ENCODE data around the gene DNAJB6.

The DNAJB6 gene

DNA sequence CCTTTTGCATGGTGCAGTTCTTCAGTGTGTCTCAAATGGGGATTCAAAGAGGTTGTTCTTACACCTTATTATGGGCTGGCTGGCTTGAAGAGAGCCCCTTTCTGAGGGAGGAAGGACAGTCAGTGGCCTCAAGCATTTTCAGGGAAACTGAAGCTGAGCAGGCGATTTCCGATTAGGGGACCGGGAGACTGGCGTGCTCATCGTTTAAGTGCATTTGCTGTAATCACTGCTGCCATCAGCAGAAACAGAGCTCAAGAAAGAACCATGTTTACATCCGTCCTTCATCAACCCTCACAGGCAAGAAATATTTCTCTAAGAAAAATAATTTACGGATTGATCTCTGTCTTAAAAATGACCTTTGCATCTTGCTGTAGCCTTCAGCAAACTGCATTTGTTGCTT, 32.2 kb downstream of the DNAJB6 start:
- Histone ChIP-seq H3K27ac (no peak overlapping the region), H3K9me3 (no peaks in the 10 kb centered on the region), H3K27me3 (no peaks in the 10 kb centered on the region), H3K36me3 (peaks cover 70 to 98% (median 92%) of the 10 kb centered on the region in 3 donors), H3K4me1 (no peaks in the 10 kb centered on the region), H3K4me3 (no peak overlapping the region)
- intact Hi-C loops (cut with DNase I; ENCODE audit: low total_unique reads), result no loop called here
- DNase-seq, result no peak
- TF ChIP-seq, protein P1, sequence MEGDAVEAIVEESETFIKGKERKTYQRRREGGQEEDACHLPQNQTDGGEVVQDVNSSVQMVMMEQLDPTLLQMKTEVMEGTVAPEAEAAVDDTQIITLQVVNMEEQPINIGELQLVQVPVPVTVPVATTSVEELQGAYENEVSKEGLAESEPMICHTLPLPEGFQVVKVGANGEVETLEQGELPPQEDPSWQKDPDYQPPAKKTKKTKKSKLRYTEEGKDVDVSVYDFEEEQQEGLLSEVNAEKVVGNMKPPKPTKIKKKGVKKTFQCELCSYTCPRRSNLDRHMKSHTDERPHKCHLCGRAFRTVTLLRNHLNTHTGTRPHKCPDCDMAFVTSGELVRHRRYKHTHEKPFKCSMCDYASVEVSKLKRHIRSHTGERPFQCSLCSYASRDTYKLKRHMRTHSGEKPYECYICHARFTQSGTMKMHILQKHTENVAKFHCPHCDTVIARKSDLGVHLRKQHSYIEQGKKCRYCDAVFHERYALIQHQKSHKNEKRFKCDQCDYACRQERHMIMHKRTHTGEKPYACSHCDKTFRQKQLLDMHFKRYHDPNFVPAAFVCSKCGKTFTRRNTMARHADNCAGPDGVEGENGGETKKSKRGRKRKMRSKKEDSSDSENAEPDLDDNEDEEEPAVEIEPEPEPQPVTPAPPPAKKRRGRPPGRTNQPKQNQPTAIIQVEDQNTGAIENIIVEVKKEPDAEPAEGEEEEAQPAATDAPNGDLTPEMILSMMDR (IDR thresholded peaks at IDR 0.05), result no peak

DNA sequence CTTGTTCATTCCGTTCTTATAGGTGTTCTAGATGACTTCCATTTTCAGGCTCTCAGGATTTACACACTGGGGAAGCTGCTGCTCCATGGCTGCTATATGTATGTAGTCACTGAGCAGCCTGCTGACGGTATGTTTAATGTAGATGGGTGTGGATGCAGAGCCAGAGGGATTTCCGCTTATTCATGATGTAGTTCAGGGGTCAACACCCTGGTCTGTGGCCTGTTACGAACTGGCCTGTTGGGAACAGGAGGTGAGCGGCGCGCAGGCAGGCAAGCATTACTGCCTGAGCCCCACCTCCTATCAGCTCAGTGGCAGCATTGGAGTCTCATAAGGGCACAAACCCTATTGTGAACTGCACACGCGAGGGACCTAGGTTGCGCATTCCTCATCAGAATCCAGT, 33.9 kb downstream of the DNAJB6 start:
- no peaks in the 10 kb centered on the region for H3K9me3 ChIP-seq
- no peak overlapping the region for H3K4me3 ChIP-seq
- no peak overlapping the region for H3K27ac ChIP-seq
- H3K27me3 ChIP-seq, result no peaks in the 10 kb centered on the region
- intact Hi-C loops (cut with DNase I; ENCODE audit: low total_unique reads), result no loop called here
- DNase-seq, result no peak
- H3K36me3 ChIP-seq, result peaks cover 58 to 89% (median 75%) of the 10 kb centered on the region in 3 donors
- peaks cover 0 to 8% (median 1%) of the 10 kb centered on the region in 4 donors for H3K4me1 ChIP-seq
- TF ChIP-seq, protein P1 (IDR thresholded peaks at IDR 0.05), result no peak

DNA sequence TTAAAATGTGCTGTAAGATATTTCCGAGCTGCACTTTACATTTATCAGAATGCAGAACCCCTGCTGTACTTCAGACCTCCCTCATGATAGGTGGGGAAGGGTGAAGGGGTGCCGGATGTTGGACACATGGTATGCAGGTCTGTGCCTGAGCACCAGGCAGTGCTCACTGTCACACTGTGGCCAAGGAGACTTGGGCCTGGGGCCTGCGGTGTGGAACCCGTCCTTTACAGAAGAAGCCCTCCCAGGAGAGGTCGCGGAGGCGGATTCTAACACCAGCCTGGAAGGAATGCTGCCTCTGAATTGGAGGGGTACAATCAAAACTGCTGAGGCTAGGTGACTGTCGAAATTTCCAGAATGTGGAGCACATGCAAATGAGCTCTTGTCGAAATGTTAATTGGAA, 34.5 kb downstream of the DNAJB6 start:
- no peak for DNase-seq
- Histone ChIP-seq H3K36me3 (peaks cover 55 to 83% (median 70%) of the 10 kb centered on the region in 3 donors), H3K27me3 (no peaks in the 10 kb centered on the region), H3K27ac (no peak overlapping the region), H3K9me3 (no peaks in the 10 kb centered on the region), H3K4me3 (no peak overlapping the region), H3K4me1 (peaks cover 0 to 12% (median 3%) of the 10 kb centered on the region in 4 donors)
- TF ChIP-seq, protein P1 (IDR thresholded peaks at IDR 0.05), result no peak
- intact Hi-C loops (cut with DNase I; ENCODE audit: low total_unique reads), result no loop called here

DNA sequence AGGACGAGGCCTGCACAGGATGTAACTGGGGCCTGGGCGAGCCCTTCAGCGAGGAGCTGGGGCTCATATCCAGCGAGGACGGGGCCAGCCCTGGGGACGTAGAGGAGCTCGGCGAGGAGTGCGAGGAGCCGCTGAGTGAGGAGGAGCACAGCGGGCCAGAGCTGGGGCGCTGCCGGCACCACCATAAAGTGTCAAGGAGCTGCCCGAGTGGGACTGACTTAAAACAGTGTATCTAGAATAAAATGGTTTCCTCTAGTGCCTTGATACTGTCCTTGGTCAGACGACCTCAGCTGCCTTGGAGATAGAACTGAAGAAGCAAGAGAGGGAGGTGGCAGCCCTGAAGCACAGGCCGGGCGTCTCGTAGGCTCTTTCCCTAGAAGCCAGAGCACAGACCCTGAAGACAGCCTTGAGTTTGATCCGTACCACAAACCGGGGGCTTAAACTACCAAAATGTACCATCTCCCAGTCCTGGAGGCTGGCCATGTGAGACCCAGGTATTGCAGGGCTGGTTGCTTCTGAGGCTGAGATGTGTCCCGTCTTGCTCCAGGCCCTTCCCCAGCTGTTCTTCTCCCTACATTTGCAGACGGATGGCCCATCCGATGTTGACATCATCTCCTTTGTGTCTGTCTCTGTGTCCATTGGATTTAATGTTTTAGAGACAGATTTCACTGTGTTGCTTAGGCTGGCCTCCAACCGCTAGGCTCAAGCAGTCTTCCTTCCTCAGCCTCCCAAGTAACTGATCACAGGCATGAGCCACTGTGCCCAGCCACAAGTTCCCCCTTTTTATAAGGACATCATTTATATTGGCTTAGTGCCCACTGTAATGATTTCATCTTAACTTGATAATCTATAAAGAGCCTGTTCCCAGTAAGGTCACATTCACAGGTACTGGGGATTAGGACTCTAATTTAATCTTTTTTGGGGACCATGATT, 35.8 kb downstream of the DNAJB6 start:
- no peaks in the 10 kb centered on the region for H3K9me3 ChIP-seq
- TF ChIP-seq, protein P1 (IDR thresholded peaks at IDR 0.05), result no peak
- no peak overlapping the region for H3K27ac ChIP-seq
- peaks cover 0 to 17% (median 8%) of the 10 kb centered on the region in 4 donors for H3K4me1 ChIP-seq
- no peak overlapping the region for H3K4me3 ChIP-seq
- no peaks in the 10 kb centered on the region for H3K27me3 ChIP-seq
- H3K36me3 ChIP-seq, result peaks cover 44 to 73% (median 57%) of the 10 kb centered on the region in 3 donors
- intact Hi-C loops (cut with DNase I; ENCODE audit: low total_unique reads), result no loop called here
- no peak for DNase-seq

DNA sequence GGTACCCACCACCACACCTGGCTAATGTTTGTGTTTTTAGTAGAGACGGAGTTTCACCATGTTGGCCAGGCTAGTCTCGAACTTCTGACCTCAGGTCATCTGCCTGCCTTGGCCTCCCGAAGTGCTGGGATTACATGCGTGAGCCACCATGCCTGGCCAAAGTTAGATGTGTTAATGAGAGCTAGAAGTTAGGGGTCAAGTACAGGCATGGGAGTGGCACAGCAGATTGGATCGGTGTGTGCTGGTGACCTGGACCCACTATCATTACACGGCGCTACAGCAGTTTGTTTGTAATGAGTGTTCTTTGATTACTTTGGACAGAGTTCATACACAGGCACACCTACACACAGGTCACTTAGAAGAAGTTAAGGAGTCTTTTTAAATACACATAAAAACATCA, 36.7 kb downstream of the DNAJB6 start:
- peaks cover 35 to 72% (median 48%) of the 10 kb centered on the region in 3 donors for H3K36me3 ChIP-seq
- no peak overlapping the region for H3K27ac ChIP-seq
- TF ChIP-seq, protein P1 (IDR thresholded peaks at IDR 0.05), result no peak
- H3K27me3 ChIP-seq, result no peaks in the 10 kb centered on the region
- no peak overlapping the region for H3K4me3 ChIP-seq
- intact Hi-C loops (cut with DNase I; ENCODE audit: low total_unique reads), result no loop called here
- H3K4me1 ChIP-seq, result peaks cover 0 to 21% (median 9%) of the 10 kb centered on the region in 4 donors
- no peak for DNase-seq
- no peaks in the 10 kb centered on the region for H3K9me3 ChIP-seq

All from tibial artery (tissue), 4 donors.